HCT116 (cell line): ENCODE measurements around the gene UAP1L1.

Experiments
- CTCF ChIP-seq, 3 experiments: fragments of 200-600 bp in 1 of 3; sonication (generic) in 1 of 3; IDR thresholded peaks in 2 of 3; conservative IDR thresholded peaks in 1 of 3; 2 replicates each; pipeline ENCODE4 v1.5.1; 2012 to 2017; ENCODE audit warnings: low read depth in 2 of 3, low read length in 2 of 3, antibody characterized with exemption in 1 of 3, borderline replicate concordance in 1 of 3, control low read depth in 1 of 3, mild to moderate bottlenecking in 1 of 3, mixed read lengths in 1 of 3, mixed run types in 1 of 3, moderate library complexity in 1 of 3; ENCODE audit not compliant: insufficient read depth in 1 of 3
- ELF1 ChIP-seq: IDR thresholded peaks from 2 replicates; pipeline ENCODE4 v1.6.1; 2012; ENCODE audit warnings: low read depth, borderline replicate concordance
- EZH2 ChIP-seq: fragments of 200-600 bp; sonication (generic); IDR thresholded peaks from 2 replicates; pipeline ENCODE4 v1.6.1; 2017; ENCODE audit warnings: antibody characterized with exemption, mixed run types
- EZH2phosphoT487 ChIP-seq: fragments of 200-600 bp; IDR thresholded peaks from 2 replicates; pipeline ENCODE4 v1.6.1; 2018; ENCODE audit warnings: antibody characterized with exemption, borderline replicate concordance
- MAX ChIP-seq: IDR thresholded peaks from 2 replicates; pipeline ENCODE4 v1.6.1; 2012
- POLR2A ChIP-seq: IDR thresholded peaks from 2 replicates; pipeline ENCODE4 v1.7.0; 2011; ENCODE audit warnings: borderline replicate concordance; ENCODE audit not compliant: insufficient read depth, insufficient read length; ENCODE audit errors: extremely low read depth
- POLR2AphosphoS5 ChIP-seq: IDR thresholded peaks from 2 replicates; pipeline ENCODE4 v1.6.1; 2011; ENCODE audit warnings: mild to moderate bottlenecking, low read depth, low read length, moderate library complexity
- RAD21 ChIP-seq: IDR thresholded peaks from 2 replicates; pipeline ENCODE4 v1.6.1; 2012; ENCODE audit warnings: low read depth, mild to moderate bottlenecking
- REST ChIP-seq: IDR thresholded peaks from 2 replicates; pipeline ENCODE4 v1.6.1; 2012; ENCODE audit warnings: low read depth
- SIN3A ChIP-seq: IDR thresholded peaks from 2 replicates; pipeline ENCODE4 v1.6.1; 2012; ENCODE audit warnings: low read depth
- SP1 ChIP-seq: IDR thresholded peaks from 2 replicates; pipeline ENCODE4 v1.6.1; 2012; ENCODE audit warnings: low read depth
- YY1 ChIP-seq: IDR thresholded peaks from 2 replicates; pipeline ENCODE4 v1.6.1; 2011; ENCODE audit warnings: low read length, low read depth, moderate library complexity, mild to moderate bottlenecking; ENCODE audit not compliant: insufficient replicate concordance; ENCODE audit errors: extremely low read depth
- ZBTB33 ChIP-seq: IDR thresholded peaks from 2 replicates; pipeline ENCODE4 v1.6.1; 2011; ENCODE audit warnings: mild to moderate bottlenecking, low read length, moderate library complexity; ENCODE audit not compliant: insufficient replicate concordance; ENCODE audit errors: extremely low read depth
- ZFX ChIP-seq: fragments of 450-650 bp; IDR thresholded peaks from 2 replicates; pipeline ENCODE4 v1.6.1; 2017

GRCh38 chr9:137044037-137044436 is 33.3 kb upstream of the UAP1L1 start:
- TF ChIP-seq SP1 = no peak
- no peak for TF ChIP-seq ELF1
- no peak for TF ChIP-seq CTCF (IDR thresholded peaks at IDR 0.05 in 2 of 3, conservative IDR thresholded peaks at IDR 0.05 in 1 of 3; ENCODE audit: borderline replicate concordance in 1 of 3, insufficient read depth in 1 of 3, low read depth in 2 of 3, low read length in 2 of 3)
- TF ChIP-seq EZH2phosphoT487 = no peak
- TF ChIP-seq ZBTB33 = no peak
- TF ChIP-seq EZH2 = no peak
- TF ChIP-seq RAD21 = no peak
- no peak for TF ChIP-seq POLR2AphosphoS5
- no peak for TF ChIP-seq YY1
- no peak for TF ChIP-seq POLR2A
- TF ChIP-seq SIN3A = no peak
- no peak for TF ChIP-seq ZFX
- no peak for TF ChIP-seq REST
- TF ChIP-seq MAX = no peak
